Psoas muscle (tissue), 8 donors: Measurements from ENCODE around the gene CRHR2. TPM values are rescaled to one million over a fixed set of nuclear protein-coding genes. Genes with fewer than 3 reads are reported as not detected.

Experiments used
- ATAC-seq, 4 donors: fragments of 200-7000 bp; cut with Tn5 transposase; one replicate each; pipeline ENCODE4 v1.9.1; 2020; ENCODE audit warnings: moderate library complexity in 3 of 4, mild to moderate bottlenecking in 2 of 4
- DNase-seq, 2 donors: peaks; one replicate each; pipeline ENCODE4 v3.0.0-alpha.2; 2020
- H3K27ac ChIP-seq: fragments of 200-600 bp; one replicate; pipeline ENCODE4 v1.8.0; 2022
- H3K27me3 ChIP-seq, 3 donors: fragments of 200-600 bp in 1 of 3; one replicate each; pipeline versions ENCODE4 v1.6.1 to v1.8.0; 2013 to 2022; ENCODE audit warnings: low read length in 2 of 3, mild to moderate bottlenecking in 2 of 3, moderate library complexity in 1 of 3; ENCODE audit not compliant: insufficient read depth in 3 of 3
- H3K36me3 ChIP-seq, 2 donors: fragments of 200-600 bp in 1 of 2; one replicate each; pipeline versions ENCODE4 v1.6.1 to v1.8.0; 2013 to 2022; ENCODE audit warnings: low read depth in 1 of 2, mild to moderate bottlenecking in 1 of 2, moderate library complexity in 1 of 2; ENCODE audit not compliant: insufficient read depth in 1 of 2
- H3K4me1 ChIP-seq: fragments of 200-600 bp; one replicate; pipeline ENCODE4 v1.8.0; 2022
- H3K4me3 ChIP-seq: fragments of 200-600 bp; one replicate; pipeline ENCODE4 v1.8.0; 2022; ENCODE audit warnings: mild to moderate bottlenecking
- H3K9me3 ChIP-seq: fragments of 200-600 bp; one replicate; pipeline ENCODE4 v1.8.0; 2022
- CTCF ChIP-seq: fragments of 200-600 bp; IDR thresholded peaks from one replicate; pipeline ENCODE4 v1.8.0; 2022; ENCODE audit warnings: antibody characterized with exemption
- WGBS, 3 donors: extraction: QIAGEN DNeasy Blood & Tissue Kit; methylation state at CpG; one replicate each; pipeline versions ENCODE4 v1.1.6 to v1.1.7; 2013; 5-methylcytosine and 5-hydroxymethylcytosine counted together
- intact Hi-C, 2 donors: fragments of 100-400 bp; cut with DNase I; formaldehyde crosslinking; loops; one replicate each; pipeline versions ENCODE4 v1.11.0 to v1.14.2; 2022
- polyA plus RNA-seq, 3 donors: library from polyadenylated mRNA; stranded (reverse); fragments of 200-250 nt; gene quantifications; one replicate each; pipeline ENCODE4 v1.2.3, GENCODE V29; 2013
- total RNA-seq, 4 donors: library from RNA; stranded (reverse); fragmentation: NEBNext Ultra II Directional in 2 of 4; extraction: Animal tissue kit (Norgen Biotek cat#: 25700) in 2 of 4; gene quantifications; one replicate each; pipeline versions ENCODE4 v1.2.1 to v1.2.4, GENCODE V29; 2021 to 2023
- donor health status: healthy with polysubstance abuse.
- donor health status: DM: no; HTN: no; CAD: no; lungs with moderate emphysema.
- donor health status: Bipolar disorder and iron deficiency.
- donor health status: healthy.
- donor health status: DM: yes; HTN: yes; CAD: no.
- donor health status: DM: no; HTN: no; CAD: no.
- donor health status: DM: no; HTN: no; CAD: no.
- donor health status: DM: yes; HTN: yes; CAD: no.

CRHR2 gene
- total and polyA plus RNA-seq, 7 donors, result 0.09 to 1.3 (median 0.34) TPM

DNA sequence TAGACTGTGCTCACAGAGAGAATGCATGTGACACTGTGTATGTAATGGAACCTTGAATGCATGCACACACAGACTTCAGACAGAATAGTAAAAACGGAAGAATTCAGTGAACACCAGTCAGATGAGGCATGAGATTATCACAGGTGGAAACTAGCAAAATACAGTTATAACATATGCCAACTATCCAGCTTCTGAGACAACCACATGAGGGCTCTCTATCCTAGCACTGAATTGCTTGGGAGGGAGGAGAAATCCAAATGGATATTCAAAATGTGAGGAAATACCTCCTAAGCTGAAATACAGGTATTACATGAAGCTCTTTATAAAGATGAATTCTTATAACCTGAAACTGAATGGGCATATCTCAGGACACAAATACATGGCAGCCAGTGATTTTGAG lies 57.0 kb downstream of the CRHR2 start:
- intact Hi-C loops, result loop anchor here in 1 of 2 donors (2.0 kb wide), 1 partner anchor 116 kb away; no protein-coding TSS in a partner anchor
- DNase-seq (no peak), ATAC-seq (no peak)
- no peaks in the 10 kb centered on the region for H3K4me1 ChIP-seq
- H3K27ac ChIP-seq, result no peak overlapping the region
- no peaks in the 10 kb centered on the region for H3K9me3 ChIP-seq
- 85 to 89% (median 87%) methylated on average over 1 of the region's 1 CpG for WGBS, 3 donors
- no peak overlapping the region for H3K4me3 ChIP-seq
- peak; percentile 35 for TF ChIP-seq CTCF
- H3K36me3 ChIP-seq, result peaks cover 14 to 100% of the 10 kb centered on the region in 2 donors
- H3K27me3 ChIP-seq, result no peaks in the 10 kb centered on the region

DNA sequence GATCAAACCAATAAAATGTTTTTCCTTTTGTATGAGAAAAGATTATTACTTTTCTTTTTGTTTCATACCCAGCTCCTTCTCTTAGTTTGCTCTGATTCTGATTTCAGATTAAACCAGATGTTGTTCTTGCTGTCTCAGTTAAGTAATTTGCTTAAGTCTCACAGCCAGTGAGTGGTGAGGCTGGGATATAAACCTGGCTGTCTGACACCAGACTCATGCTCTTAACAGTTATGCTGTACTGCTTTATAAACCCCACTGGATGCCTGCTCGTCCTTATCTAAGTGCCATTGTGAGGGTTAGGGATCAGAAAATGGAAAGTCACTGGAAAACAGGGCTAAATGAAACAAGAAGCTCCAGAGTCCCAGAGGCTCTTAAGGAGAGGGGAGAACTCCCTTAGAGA lies 63.3 kb downstream of the CRHR2 start:
- Histone ChIP-seq H3K27me3 (no peaks in the 10 kb centered on the region), H3K36me3 (peaks cover 16 to 99% of the 10 kb centered on the region in 2 donors), H3K4me3 (no peak overlapping the region), H3K4me1 (no peaks in the 10 kb centered on the region), H3K27ac (no peak overlapping the region), H3K9me3 (no peaks in the 10 kb centered on the region)
- DNase-seq (no peak), ATAC-seq (no peak)
- intact Hi-C loops, result loop anchor here in 1 of 2 donors (10.0 kb wide), 1 partner anchor 116 kb away; no protein-coding TSS in a partner anchor
- 82 to 85% (median 85%) methylated on average over 1 of the region's 1 CpG for WGBS, 3 donors
- TF ChIP-seq CTCF, result no peak

DNA sequence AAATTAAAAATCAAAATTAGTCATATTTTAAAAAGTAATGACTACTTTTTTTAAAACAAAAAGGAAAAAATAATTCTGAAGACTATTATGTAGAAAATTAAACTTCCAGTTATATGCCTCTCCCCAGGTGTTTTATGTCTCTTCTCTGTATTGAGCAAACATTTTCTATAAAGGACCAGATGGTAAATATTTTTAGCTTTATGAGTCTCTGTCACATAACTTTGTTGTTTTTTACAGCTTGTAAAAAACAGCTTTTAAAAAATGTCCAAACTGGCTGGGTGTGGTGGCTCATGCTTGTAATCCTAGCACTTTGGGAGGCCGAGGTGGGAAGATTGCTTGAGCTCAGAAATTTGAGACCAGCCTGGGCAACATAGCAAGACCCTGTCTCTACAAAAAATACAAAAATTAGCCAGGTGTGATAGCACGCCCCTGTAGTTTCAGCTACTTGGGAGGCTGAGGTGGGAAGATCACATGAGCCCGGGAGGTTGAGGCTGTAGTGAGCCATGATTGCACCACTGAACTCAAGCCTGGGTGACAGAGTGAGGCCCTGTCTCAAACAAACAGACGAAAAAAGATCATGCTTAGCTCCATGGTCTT lies 64.1 kb downstream of the CRHR2 start:
- DNase-seq (no peak), ATAC-seq (no peak)
- TF ChIP-seq CTCF, result no peak
- H3K9me3 ChIP-seq, result no peaks in the 10 kb centered on the region
- WGBS, 3 donors, result 93 to 94% (median 94%) methylated on average over 4 of the region's 4 CpGs
- H3K36me3 ChIP-seq, result peaks cover 17 to 99% of the 10 kb centered on the region in 2 donors
- intact Hi-C loops, result loop anchor here in 1 of 2 donors (10.0 kb wide), 1 partner anchor 117 kb away; no protein-coding TSS in a partner anchor
- no peaks in the 10 kb centered on the region for H3K27me3 ChIP-seq
- H3K27ac ChIP-seq, result no peak overlapping the region
- no peaks in the 10 kb centered on the region for H3K4me1 ChIP-seq
- H3K4me3 ChIP-seq, result no peak overlapping the region

GRCh38 chr7:30617359-30617758 lies 64.9 kb downstream of the CRHR2 start:
- Histone ChIP-seq H3K4me1 (no peaks in the 10 kb centered on the region), H3K27me3 (no peaks in the 10 kb centered on the region), H3K27ac (no peak overlapping the region), H3K9me3 (no peaks in the 10 kb centered on the region), H3K4me3 (no peak overlapping the region), H3K36me3 (peaks cover 17 to 99% of the 10 kb centered on the region in 2 donors)
- 89 to 94% (median 91%) methylated on average over 2 of the region's 2 CpGs for WGBS, 3 donors
- no peak for TF ChIP-seq CTCF
- ATAC-seq, result no peak
- intact Hi-C loops, result loop anchor here in 1 of 2 donors (10.0 kb wide), 1 partner anchor 117 kb away; no protein-coding TSS in a partner anchor
- DNase-seq, result no peak
